PC-9 (cell line): ENCODE measurements around the gene MPPED2.

Experiments used
- EZH2 ChIP-seq: fragments of 200-600 bp; sonication (generic); IDR thresholded peaks from 2 replicates; pipeline ENCODE4 v1.8.0; 2017; ENCODE audit warnings: antibody characterized with exemption, low read depth
- TF ChIP-seq, protein P1 (sequence below): fragments of 200-600 bp; sonication (generic); conservative IDR thresholded peaks from 2 replicates; pipeline ENCODE4 v1.6.1; 2017; ENCODE audit warnings: mixed run types, antibody characterized with exemption, mild to moderate bottlenecking, moderate library complexity

GRCh38 chr11:30377347-30377746 lies 208.8 kb downstream of the MPPED2 start:
- TF ChIP-seq, protein P1, sequence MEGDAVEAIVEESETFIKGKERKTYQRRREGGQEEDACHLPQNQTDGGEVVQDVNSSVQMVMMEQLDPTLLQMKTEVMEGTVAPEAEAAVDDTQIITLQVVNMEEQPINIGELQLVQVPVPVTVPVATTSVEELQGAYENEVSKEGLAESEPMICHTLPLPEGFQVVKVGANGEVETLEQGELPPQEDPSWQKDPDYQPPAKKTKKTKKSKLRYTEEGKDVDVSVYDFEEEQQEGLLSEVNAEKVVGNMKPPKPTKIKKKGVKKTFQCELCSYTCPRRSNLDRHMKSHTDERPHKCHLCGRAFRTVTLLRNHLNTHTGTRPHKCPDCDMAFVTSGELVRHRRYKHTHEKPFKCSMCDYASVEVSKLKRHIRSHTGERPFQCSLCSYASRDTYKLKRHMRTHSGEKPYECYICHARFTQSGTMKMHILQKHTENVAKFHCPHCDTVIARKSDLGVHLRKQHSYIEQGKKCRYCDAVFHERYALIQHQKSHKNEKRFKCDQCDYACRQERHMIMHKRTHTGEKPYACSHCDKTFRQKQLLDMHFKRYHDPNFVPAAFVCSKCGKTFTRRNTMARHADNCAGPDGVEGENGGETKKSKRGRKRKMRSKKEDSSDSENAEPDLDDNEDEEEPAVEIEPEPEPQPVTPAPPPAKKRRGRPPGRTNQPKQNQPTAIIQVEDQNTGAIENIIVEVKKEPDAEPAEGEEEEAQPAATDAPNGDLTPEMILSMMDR: no peak
- no peak for TF ChIP-seq EZH2
